LoVo (cell line): ENCODE results near the gene CTIF.
"Not testable (repeated sequence)": the region's sequence is repeated elsewhere in the genome, so short reads cannot be mapped to it uniquely, and the experiment has no call there.

Experiments used
- DNase-seq: peaks from one replicate; pipeline ENCODE4 v3.0.0-alpha.2; 2016; ENCODE audit warnings: low spot score

The CTIF gene

GRCh38 chr18:48708807-48709206, 170.0 kb downstream of the CTIF start:
- DNase-seq: no peak

DNA sequence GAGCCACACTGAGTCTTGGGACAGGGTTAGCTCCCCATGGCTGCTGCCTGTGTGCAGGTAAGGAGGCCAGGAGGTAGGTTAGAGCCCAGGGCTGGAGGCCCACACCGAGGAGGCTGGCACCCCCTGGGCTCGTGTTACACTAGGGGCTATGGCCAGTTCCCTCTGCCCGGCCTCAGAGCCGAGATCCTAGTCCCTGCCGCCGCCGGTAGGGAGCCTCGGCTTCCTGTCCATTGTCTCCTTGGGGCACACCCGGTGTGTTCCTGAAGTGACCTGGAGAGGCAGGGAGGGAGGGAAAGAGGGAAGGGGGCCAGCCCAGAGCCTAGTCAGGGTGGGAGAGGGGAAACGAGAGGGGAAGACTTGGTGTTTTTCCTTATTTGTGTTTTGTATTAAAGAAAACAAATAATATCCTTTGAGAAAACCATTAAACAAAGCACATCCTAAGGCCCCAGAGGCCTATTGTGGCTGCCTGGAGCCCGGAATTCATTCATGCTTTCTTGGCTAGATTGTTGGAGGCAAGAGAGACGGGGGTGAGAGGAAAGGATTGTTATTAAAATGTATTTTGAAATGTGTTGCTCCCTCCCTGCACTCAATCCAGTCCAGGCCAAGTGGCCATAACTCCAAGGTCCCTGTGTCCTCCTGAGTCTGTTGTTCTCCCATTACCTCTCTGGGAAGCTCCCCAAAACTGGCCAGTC, 170.7 kb downstream of the CTIF start:
- DNase-seq: no peak

DNA sequence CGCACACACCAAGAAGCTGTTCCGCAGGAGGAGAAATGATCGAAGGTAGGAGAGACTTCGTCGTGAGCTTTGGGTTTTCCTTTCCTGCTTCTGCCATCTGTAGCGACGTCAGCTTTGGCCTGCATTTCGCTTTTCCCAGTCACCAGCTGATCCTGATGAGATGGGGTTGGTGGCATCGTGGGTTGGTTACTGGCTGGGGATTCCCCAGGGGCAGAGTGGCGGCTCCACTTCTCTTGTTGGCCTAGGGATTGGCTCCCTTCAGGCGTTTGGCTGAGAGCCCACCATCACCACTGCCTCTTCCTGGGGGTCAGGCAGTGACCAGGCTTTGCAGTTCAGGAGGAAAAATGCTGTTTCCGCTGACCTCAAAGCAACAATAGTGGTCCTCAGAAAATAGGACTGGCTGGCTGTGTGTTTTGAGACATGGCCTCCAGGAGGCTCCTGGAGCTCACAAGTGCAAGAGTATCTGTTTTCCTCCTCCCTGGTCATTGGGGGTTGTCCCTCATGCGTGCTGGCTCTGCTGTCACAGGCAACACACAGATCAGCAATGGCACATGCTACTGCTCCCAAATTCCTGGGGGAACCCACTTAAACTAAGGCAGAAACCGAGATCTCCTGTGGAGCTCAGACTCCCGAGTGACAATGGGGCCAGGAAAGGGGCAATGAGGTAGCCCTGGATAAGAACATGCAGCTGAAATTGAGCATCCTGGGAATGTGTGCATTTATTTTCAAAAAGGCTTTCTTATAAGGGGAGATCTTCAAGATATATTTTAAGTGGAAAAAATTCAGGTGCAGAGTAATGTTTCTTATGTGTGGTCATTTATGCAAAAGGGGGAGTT, 173.0 kb downstream of the CTIF start:
- no peak for DNase-seq

DNA sequence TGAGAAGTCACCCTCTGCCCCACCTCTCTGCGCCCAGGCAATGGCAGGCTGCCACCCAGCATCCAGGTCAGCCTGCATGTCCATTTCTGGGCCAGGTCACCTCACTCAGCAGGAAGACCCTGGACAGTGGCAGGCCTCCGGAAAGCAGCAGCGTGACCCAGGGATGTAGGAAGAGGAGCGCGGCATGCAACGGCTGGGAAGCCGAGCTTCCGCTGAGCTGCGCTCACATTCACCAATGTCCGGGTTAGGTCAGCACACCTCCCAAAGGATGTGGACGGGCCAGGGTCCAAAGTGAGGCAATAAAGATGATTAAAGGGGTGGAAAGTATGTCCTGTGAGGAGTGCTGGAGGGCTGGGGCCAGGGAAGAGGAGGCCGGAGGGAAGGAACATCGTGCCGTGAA, 174.5 kb downstream of the CTIF start:
- no peak for DNase-seq

GRCh38 chr18:48714873-48715272, 176.0 kb downstream of the CTIF start:
- DNase-seq: no peak

DNA sequence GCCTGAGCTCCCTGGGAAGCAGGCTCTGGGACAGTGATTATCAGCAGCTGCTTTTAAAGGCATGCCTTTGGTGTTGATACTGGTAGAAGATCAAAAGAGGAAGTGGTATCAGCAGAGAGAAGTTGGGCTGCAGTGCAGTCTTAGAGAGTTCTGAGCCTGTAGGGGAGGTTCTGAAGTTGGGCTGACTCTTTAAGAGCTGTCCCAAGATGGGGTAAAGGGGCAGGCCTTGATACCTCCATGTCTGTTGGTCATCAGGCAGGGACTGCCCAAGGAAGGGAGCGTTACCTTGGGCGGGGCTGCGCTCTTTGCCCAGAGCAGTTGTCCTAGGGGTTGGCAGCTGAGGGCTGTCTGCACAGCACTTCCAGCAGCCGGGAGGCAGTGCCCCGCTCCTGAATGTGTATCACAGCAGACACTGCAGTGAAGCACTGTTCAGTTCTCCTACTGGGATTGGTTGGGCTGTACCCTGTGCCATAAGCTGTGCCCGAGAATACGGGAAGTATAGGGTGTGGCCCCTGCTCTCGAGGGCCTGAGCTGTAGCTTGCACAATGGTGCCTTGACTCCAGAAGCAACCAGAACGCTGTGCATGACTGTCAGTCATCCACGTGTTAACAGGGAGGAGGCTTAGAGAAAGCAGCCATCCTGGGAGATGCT, 177.0 kb downstream of the CTIF start:
- DNase-seq: no peak

DNA sequence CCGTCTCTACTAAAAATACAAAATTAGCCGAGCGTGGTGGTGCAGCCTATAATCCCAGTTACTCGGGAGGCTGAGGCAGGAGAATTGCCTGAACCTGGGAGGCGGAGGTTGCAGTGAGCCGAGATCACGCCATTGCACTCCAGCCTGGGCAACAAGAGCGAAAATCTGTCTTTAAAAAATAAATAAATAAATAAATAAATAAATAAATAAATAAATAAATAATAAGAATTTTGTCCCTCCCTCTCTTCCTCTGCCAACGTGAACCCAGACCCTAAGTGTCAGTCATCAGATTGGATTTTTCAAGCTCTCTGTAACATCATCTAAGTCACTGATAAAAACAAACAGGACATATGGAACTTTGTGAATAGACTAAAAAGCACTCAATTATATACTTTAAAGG, 178.4 kb downstream of the CTIF start:
- not testable (repeated sequence) for DNase-seq

GRCh38 chr18:48718251-48718959, 179.6 kb downstream of the CTIF start:
- no peak for DNase-seq

DNA sequence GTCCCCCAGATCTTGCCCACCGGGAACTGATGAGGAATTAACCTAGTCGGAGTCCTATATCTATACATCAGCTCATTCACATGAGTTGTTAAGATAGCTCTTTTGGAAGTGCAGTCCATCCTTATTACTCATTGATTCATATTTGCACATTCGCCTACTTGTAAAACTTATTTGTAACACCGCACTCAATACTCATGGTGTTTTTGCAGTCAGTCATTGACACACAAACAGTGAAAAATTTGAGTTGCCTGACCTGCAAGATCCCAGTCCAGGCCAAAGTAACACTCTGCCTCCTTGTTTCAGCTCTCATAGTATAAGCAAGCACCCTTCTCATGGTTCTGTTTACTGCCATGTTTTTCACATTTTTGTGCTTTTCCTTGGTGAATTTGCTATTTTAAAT, 180.6 kb downstream of the CTIF start:
- DNase-seq: no peak

DNA sequence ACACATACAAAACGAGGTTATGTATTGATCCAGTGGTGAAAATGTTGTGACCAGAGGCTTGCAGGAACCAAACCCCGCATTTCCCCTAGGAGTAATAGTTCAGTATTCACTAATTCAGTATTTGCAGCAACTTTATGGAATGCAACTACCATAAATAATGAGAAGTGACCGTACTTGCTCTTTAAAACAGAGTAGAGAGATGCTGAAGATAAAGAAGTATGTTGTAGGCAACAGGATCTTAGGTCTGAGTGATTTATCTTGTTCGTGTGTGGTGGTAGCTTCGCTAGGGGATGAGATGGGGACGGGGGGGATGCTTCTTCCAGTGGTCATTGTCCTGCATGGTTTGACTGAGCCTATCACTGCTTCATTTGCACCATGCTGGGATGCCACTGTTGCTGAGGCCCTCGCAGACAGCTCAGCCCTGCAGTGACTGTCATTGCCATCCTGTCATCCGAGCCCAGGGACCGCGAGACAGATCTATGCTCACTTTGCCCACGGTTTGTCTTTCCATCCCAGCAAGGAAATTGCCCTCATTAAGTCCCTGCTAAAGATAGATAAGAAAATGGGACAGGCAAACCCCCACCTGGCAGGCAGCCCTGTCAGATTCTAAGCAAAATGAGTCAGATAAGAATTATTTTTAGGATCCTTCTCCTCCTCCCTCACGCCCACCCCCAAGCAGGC, 181.3 kb downstream of the CTIF start:
- DNase-seq: no peak

GRCh38 chr18:48720655-48721025, 181.8 kb downstream of the CTIF start:
- no peak for DNase-seq

- no peak for DNase-seq
These were observed 182.5 kb downstream of the CTIF start for GRCh38 chr18:48721312-48721711.

GRCh38 chr18:48723016-48723415, 184.2 kb downstream of the CTIF start:
- DNase-seq: no peak

DNA sequence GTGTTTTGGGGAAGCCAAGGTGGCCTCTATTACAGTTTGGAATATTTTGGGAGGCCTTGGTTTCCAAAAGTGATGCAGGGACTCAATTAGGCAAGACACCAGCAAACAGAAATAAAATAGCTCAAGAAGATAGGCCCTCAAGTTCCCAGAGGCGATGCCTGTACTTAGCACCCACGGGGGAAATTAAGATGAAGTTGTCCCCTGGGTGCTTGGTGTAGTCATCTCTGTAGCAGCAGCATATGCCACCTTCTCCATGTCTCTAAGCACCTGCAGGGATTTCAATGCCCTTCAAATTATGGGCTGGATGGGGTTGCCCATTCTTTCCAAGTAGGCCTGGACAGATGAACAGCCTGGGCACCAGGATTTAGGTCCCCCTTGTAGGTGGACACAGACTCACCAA, 185.0 kb downstream of the CTIF start:
- DNase-seq: no peak

GRCh38 chr18:48724442-48724841, 185.6 kb downstream of the CTIF start:
- no peak for DNase-seq

DNA sequence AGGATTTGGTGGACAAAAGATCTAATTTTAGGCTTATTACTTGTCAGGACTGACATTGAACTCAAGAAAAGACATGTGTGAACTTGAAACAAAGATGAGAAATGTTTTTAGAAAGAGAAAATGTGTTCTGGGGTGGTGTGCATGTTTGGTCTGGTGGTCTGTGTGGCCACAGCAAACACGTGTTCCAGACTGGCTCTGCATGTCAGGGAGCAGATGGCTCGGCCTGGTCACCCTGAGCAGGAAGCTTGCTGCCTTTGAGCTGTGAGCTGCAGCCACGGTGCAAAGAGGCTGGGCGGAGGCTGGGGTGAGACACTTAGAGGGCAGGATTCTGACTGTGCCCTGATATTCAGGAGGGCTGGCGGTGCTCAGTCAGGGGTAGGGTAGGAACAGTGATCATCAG, 186.1 kb downstream of the CTIF start:
- no peak for DNase-seq

GRCh38 chr18:48725562-48725961, 186.7 kb downstream of the CTIF start:
- DNase-seq: no peak

- no peak for DNase-seq
These were observed 188.8 kb downstream of the CTIF start for GRCh38 chr18:48727681-48728080.

DNA sequence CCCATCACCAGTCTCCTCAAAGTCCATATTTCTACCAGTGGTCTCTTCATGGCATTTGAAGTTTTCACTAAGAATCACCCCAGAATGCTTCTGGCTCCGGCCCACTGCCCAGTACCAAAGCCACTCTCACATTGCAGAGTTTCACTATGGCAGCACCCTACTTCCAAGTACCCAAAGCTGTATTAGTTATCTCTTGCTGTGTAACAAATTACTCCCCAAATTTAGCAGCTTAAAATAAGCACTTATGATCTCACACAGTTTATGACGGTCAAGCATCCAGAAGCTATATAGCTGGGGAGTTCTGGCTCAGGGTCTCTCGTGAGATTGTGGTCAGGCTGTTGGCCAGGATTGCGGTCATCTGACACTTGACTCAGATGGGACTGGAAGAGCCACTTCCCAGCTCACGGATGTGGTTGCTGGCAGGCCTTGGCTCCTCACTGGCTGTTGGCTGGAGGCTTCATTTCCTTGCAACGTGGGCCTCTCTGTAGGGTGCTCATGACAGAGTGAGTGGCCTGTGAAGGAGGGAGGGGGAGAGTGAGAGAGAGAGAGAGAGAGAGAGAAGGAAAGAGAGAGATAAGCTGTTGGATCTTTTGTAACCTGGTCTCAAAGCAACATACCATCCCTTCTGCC, 189.5 kb downstream of the CTIF start:
- DNase-seq: no peak

DNA sequence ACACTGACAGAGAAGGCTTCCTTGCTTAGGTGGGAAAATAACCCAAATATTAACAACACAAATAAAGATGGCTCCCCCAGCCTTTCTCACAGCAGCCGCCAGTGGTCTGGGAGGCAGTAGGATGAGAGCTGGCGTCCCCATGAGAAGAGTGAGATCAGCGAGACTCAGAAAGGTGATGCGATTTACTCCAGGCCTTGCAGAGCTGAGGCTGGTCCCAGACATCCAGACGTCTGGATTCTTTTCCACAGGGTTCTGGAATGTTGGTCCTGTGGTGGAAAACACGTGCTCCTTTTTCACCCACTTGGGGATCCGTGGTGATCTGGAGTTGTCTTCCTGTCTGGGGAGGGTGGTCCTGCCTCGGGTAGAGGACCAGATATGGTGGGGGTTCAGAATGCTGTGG, 190.6 kb downstream of the CTIF start:
- no peak for DNase-seq

- no peak for DNase-seq
These were observed 191.2 kb downstream of the CTIF start for GRCh38 chr18:48730010-48730409.
